AG20443 (cell line): ENCODE data around the gene ADAM8.

Source experiments
- DNase-seq: peaks from one replicate; pipeline ENCODE4 v3.0.0; 2012; ENCODE audit warnings: low spot score, mixed read lengths

ADAM8 gene

DNA sequence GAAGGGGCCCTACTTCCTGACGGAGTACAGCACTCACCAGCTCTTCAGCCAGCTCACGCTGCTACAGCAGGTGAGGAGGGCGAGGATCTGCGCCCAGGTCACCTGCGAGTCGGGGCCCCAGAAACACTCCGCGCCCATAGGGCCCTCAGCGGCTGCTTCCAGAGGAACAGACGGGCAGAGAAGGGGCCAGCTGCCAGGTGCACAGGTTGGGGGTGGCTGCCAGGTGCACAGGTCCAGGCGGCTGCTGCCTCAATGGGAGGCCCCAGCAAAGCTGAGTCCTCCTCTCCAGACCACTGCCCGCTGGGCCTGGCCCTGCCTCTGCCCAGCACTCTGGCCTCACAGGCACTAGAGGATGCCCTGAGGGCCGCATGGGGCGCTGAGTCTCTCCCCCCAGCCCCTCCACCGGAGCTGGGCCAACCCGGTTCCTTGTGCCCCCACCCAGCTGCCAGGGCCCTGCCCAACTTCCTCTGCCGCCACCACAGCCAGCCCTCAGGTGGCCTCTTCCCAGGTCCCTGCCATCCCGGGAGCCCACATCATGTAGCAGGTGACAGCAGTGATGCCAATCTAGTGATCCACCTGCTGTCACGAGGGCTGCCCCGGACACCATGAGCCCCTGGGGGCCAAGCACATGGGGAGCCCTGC lies 63.7 kb downstream of the ADAM8 start:
- no peak for DNase-seq
